Caco-2 (cell line): ENCODE data around the gene RAB3GAP2. TPM values are rescaled to one million over a fixed set of nuclear protein-coding genes. Genes with fewer than 3 reads are reported as not detected.

ENCODE experiments used
- BruUV-seq: library from RNA; stranded (reverse); fragments of 400-500 nt; replicated peaks from 2 replicates; lab custom pipeline; 2021; lab: Mats Ljungman, UMichigan
- CTCF ChIA-PET: fragments of 300-600 bp; sonication (Branson Sonifier 250); formaldehyde crosslinking; loops from one replicate; lab custom pipeline; 2022; ENCODE audit warnings: antibody characterized with exemption; lab: Charles Lee
- POLR2A ChIA-PET: fragments of 300-600 bp; sonication (Branson Sonifier 250); formaldehyde crosslinking; loops from one replicate; lab custom pipeline; 2022; ENCODE audit warnings: antibody characterized with exemption; lab: Charles Lee
- DNase-seq, 2 experiments: peaks; one replicate each; pipeline versions ENCODE4 v3.0.0 to v3.0.0-alpha.2; 2020 to 2022
- H3K27me3 ChIP-seq: replicated peaks from 2 replicates; pipeline ENCODE4 v1.6.0; 2011; ENCODE audit warnings: low read length; ENCODE audit not compliant: control insufficient read depth, insufficient read depth
- H3K36me3 ChIP-seq: 2 replicates; pipeline ENCODE4 v1.5.1; 2011; ENCODE audit warnings: low read length; ENCODE audit not compliant: control insufficient read depth, insufficient read depth
- H3K4me1 ChIP-seq: fragments of 250-450 bp; sonication (Bioruptor Pico); 2 replicates; pipeline ENCODE4 v1.5.1; 2020; ENCODE audit warnings: mild to moderate bottlenecking
- H3K4me3 ChIP-seq: 2 replicates; pipeline ENCODE4 v1.5.1; 2011; ENCODE audit warnings: low read depth, mild to moderate bottlenecking, control low read depth, low read length
- H3K9me3 ChIP-seq: fragments of 250-450 bp; sonication (Bioruptor Pico); 2 replicates; pipeline ENCODE4 v1.5.1; 2020; ENCODE audit warnings: mild to moderate bottlenecking, moderate library complexity
- H3K27ac Mint-ChIP-seq: one replicate; pipeline ENCODE4 v1.8.0; 2022; ENCODE audit warnings: mixed read lengths; ENCODE audit not compliant: unreplicated experiment
- H3K27me3 Mint-ChIP-seq: one replicate; pipeline ENCODE4 v1.8.0; 2022; ENCODE audit warnings: mixed read lengths; ENCODE audit not compliant: insufficient read depth, unreplicated experiment
- H3K36me3 Mint-ChIP-seq: one replicate; pipeline ENCODE4 v1.8.0; 2022; ENCODE audit warnings: mild to moderate bottlenecking, mixed read lengths; ENCODE audit not compliant: insufficient read depth, unreplicated experiment
- H3K4me1 Mint-ChIP-seq: one replicate; pipeline ENCODE4 v1.8.0; 2022; ENCODE audit warnings: low read depth, mixed read lengths; ENCODE audit not compliant: unreplicated experiment
- H3K4me3 Mint-ChIP-seq: one replicate; pipeline ENCODE4 v1.8.0; 2022; ENCODE audit warnings: mild to moderate bottlenecking, moderate library complexity, mixed read lengths; ENCODE audit not compliant: unreplicated experiment
- H3K9me3 Mint-ChIP-seq: one replicate; pipeline ENCODE4 v1.8.0; 2022; ENCODE audit warnings: mixed read lengths; ENCODE audit not compliant: unreplicated experiment
- CTCF ChIP-seq, 2 experiments: fragments of 200-600 bp in 1 of 2; IDR thresholded peaks; 1 replicate in 1 of 2; 2 replicates in 1 of 2; pipeline versions ENCODE4 v1.5.1 to v1.8.0; 2011 to 2022; ENCODE audit warnings: antibody characterized with exemption in 1 of 2, control low read depth in 1 of 2, inconsistent platforms in 1 of 2, low read depth in 1 of 2, low read length in 1 of 2, mild to moderate bottlenecking in 1 of 2, moderate library complexity in 1 of 2; ENCODE audit not compliant: insufficient read depth in 1 of 2, severe bottlenecking in 1 of 2, unreplicated experiment in 1 of 2
- intact Hi-C: fragments of 100-400 bp; cut with micrococcal nuclease; formaldehyde crosslinking; loops from one replicate; pipeline ENCODE4 v1.10.0; 2022; ENCODE audit not compliant: unreplicated experiment
- total RNA-seq: library from RNA; stranded (reverse); gene quantifications from 2 replicates; pipeline ENCODE4 v1.2.3, GENCODE V29; 2022

RAB3GAP2 gene
- total RNA-seq, 1 experiment from 2014 or later, result 41.1 TPM

GRCh38 chr1:220291580-220291979 lies 19.3 kb upstream of the RAB3GAP2 start:
- H3K27me3 ChIP-seq, result no peaks in the 10 kb centered on the region; the same call in 1 of the 2 replicates
- BruUV-seq, result no TSS peak
- POLR2A ChIA-PET, result no interaction called here
- H3K4me3 ChIP-seq, result no peak overlapping the region
- H3K36me3 ChIP-seq, result no peaks in the 10 kb centered on the region
- Mint-ChIP-seq H3K9me3 (no peaks in the 10 kb centered on the region), H3K27ac (no peak overlapping the region), H3K4me3 (no peak overlapping the region), H3K4me1 (no peaks in the 10 kb centered on the region), H3K27me3 (peaks cover 20% of the 10 kb centered on the region), H3K36me3 (no peaks in the 10 kb centered on the region)
- intact Hi-C loops, result no loop called here
- H3K9me3 ChIP-seq, result no peaks in the 10 kb centered on the region
- DNase-seq, result no peak
- H3K4me1 ChIP-seq, result no peaks in the 10 kb centered on the region
- no peak for TF ChIP-seq CTCF (IDR thresholded peaks at IDR 0.05; ENCODE audit: insufficient read depth in 1 of 2, low read depth in 1 of 2, low read length in 1 of 2, severe bottlenecking in 1 of 2, unreplicated experiment in 1 of 2)
- CTCF ChIA-PET, result interaction anchor here (1.6 kb wide), 1 partner anchor 73 kb away, joined by 3 read pairs; no protein-coding TSS in a partner anchor

DNA sequence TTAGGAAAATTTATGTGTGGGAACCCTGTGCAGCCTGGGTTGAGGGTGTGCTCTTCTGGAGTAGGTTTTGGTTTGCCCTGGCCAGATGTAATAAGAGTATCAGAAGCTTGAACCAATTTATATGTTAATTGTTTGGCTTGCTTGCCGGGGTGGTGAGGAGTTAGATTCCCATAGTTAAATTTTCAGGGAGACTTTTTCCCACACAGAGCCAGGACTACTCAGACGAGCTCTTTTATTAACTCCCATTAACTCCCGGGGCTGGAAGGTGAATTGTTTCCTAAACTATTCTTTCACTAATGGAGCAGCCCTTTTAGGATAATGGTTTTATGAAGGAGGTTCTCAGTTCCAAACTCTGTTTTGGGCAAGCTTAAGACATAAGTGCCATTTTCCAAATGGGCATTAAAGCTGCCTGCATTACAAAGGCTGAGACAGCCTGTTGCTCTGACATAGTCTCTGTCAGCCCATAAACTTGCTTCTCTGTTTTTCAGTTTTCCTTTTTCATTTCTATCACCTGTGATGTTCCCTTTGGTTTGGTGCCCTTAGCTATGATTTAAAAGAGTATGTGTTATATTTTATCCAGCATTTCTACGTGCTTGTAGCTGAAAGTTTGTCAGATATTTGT lies 18.0 kb upstream of the RAB3GAP2 start:
- ChIA-PET POLR2A (interaction anchor here (0.6 kb wide), 1 partner anchor 11 kb away, joined by 3 read pairs; no protein-coding TSS in a partner anchor), CTCF (interaction anchor here (1.0 to 1.6 kb wide), 2 partner anchors 9 to 72 kb away, joined by 3 to 4 read pairs; no protein-coding TSS in a partner anchor)
- no TSS peak for BruUV-seq
- no peaks in the 10 kb centered on the region for H3K4me1 ChIP-seq
- Mint-ChIP-seq H3K27me3 (peaks cover 20% of the 10 kb centered on the region), H3K27ac (no peak overlapping the region), H3K4me3 (no peak overlapping the region), H3K4me1 (no peaks in the 10 kb centered on the region), H3K9me3 (no peaks in the 10 kb centered on the region), H3K36me3 (no peaks in the 10 kb centered on the region)
- DNase-seq, result no peak
- H3K4me3 ChIP-seq, result no peak overlapping the region
- intact Hi-C loops, result no loop called here
- H3K36me3 ChIP-seq, result no peaks in the 10 kb centered on the region
- H3K27me3 ChIP-seq, result no peaks in the 10 kb centered on the region; the same call in 1 of the 2 replicates
- H3K9me3 ChIP-seq, result no peaks in the 10 kb centered on the region
- no peak for TF ChIP-seq CTCF (IDR thresholded peaks at IDR 0.05; ENCODE audit: insufficient read depth in 1 of 2, low read depth in 1 of 2, low read length in 1 of 2, severe bottlenecking in 1 of 2, unreplicated experiment in 1 of 2)

DNA sequence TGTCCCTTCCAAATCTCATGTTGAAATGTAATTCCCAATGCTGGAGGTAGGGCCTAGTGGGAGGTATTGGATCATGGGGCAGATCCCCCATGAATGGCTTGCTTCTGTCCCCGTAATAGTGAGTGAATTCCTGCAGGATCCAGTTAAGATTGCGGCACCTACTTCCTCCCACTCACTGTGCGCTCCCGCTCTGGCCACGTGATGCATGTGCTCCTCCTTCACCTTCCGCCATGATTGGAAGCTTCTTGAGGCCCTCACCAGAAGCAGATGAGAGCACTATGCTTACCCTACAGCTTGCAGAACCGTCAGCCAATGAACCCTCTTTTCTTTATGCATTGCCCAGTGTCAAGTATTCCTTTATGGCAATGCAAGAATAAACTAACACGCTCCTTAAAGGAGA lies 14.9 kb upstream of the RAB3GAP2 start:
- H3K36me3 Mint-ChIP-seq, result no peaks in the 10 kb centered on the region
- TF ChIP-seq CTCF (IDR thresholded peaks at IDR 0.05; ENCODE audit: insufficient read depth in 1 of 2, low read depth in 1 of 2, low read length in 1 of 2, severe bottlenecking in 1 of 2, unreplicated experiment in 1 of 2), result no peak
- H3K9me3 Mint-ChIP-seq, result no peaks in the 10 kb centered on the region
- ChIA-PET POLR2A (no interaction called here), CTCF (interaction anchor here (2.5 kb wide), 1 partner anchor 9 kb away, joined by 9 read pairs; no protein-coding TSS in a partner anchor)
- no TSS peak for BruUV-seq
- no peaks in the 10 kb centered on the region for H3K9me3 ChIP-seq
- H3K4me3 Mint-ChIP-seq, result no peak overlapping the region
- peaks cover 18% of the 10 kb centered on the region for H3K27me3 Mint-ChIP-seq
- intact Hi-C loops, result no loop called here
- no peak overlapping the region for H3K27ac Mint-ChIP-seq
- no peak for DNase-seq
- no peak overlapping the region for H3K4me3 ChIP-seq
- H3K27me3 ChIP-seq, result no peaks in the 10 kb centered on the region; the same call in 1 of the 2 replicates
- H3K4me1 Mint-ChIP-seq, result no peaks in the 10 kb centered on the region
- no peaks in the 10 kb centered on the region for H3K4me1 ChIP-seq
- H3K36me3 ChIP-seq, result no peaks in the 10 kb centered on the region
